Omental fat pad (tissue), 4 donors: ENCODE data around the gene LRWD1. TPM values are rescaled to one million over a fixed set of nuclear protein-coding genes. Genes with fewer than 3 reads are reported as not detected.

Experiments used
- ATAC-seq: fragments of 150-250 bp; one replicate; pipeline ENCODE4 v1.9.1; 2016; ENCODE audit warnings: mild to moderate bottlenecking, moderate library complexity; ENCODE audit not compliant: low FRiP score
- DNase-seq: peaks from one replicate; pipeline ENCODE4 v3.0.0-alpha.2; 2019; ENCODE audit warnings: low spot score
- total RNA-seq, 4 donors: library from RNA; depleted of rRNA; stranded (reverse); fragments of >200 nt; gene quantifications; one replicate each; pipeline ENCODE4 v1.1.0, GENCODE V29; 2016
- TF ChIP-seq, protein P1 (sequence below), 3 donors: fragments of 450-650 bp; IDR thresholded peaks; one replicate each; pipeline ENCODE4 v1.5.1; 2016 to 2017; ENCODE audit warnings: antibody characterized with exemption in 3 of 3, mild to moderate bottlenecking in 3 of 3, moderate library complexity in 2 of 3

The LRWD1 gene
- total RNA-seq, 4 donors from 2014 or later: 9.8 to 19.3 (median 11.4) TPM

DNA sequence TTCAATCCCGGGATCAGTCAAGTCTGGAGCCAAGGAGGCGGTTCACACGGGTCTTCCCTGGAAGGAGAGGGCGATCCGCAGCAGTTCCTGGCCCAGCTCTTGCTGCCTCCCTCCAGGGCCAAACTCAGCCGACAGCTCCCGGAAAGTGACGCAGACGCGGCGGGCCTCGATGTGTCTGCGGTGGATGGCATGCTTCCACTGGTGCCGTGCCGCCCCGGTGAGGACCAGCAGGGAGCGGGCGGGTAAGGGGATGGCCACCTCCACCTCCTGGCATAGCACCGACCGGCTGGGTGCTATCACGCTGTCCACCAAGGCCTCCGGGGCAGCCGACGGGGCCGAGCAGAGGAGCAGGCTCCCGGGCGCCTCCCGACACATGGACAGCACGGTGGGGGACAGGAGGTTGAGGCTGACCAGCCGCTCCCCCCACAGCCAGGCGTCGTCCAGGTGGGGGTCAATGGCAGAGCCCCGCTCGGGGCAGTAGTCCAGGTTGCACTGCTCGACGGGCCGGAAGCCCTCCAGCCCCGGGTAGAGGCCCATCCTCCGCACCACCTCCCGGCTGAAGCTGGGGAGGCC, 7.3 kb upstream of the LRWD1 start:
- ATAC-seq: no peak
- TF ChIP-seq, protein P1, sequence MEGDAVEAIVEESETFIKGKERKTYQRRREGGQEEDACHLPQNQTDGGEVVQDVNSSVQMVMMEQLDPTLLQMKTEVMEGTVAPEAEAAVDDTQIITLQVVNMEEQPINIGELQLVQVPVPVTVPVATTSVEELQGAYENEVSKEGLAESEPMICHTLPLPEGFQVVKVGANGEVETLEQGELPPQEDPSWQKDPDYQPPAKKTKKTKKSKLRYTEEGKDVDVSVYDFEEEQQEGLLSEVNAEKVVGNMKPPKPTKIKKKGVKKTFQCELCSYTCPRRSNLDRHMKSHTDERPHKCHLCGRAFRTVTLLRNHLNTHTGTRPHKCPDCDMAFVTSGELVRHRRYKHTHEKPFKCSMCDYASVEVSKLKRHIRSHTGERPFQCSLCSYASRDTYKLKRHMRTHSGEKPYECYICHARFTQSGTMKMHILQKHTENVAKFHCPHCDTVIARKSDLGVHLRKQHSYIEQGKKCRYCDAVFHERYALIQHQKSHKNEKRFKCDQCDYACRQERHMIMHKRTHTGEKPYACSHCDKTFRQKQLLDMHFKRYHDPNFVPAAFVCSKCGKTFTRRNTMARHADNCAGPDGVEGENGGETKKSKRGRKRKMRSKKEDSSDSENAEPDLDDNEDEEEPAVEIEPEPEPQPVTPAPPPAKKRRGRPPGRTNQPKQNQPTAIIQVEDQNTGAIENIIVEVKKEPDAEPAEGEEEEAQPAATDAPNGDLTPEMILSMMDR (IDR thresholded peaks at IDR 0.05): no peak
- DNase-seq: no peak

DNA sequence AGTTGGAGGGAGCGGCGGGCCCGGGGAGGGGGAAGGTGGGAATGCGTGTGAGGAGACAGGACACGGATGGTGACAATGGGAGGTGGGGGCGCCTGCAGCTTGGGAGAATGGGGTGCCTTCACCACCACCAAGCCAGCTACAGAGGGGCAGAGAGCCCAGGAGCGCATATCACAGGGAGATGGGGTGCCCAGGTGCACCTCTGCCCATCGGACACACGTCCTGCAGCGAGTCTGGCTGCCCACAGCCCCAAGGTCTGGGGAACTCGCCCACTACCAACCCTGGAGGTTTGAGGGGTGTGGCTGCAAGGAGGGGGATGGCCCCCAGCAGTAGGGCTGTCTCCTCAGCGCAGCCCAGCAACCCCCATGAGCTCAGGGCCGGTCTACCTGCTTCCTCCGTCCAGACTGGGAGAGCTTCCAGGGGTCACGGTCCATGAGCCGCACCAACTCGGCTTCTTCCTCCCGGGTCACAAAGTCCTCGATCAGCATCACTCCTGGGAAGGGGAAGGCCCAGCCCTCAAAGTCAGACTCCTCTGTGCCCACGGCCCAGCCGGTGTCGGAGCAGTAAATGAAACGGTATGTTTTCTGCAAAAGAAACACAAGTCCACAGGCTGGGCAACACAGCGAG, 5.5 kb upstream of the LRWD1 start:
- ATAC-seq: no peak
- DNase-seq: no peak
- TF ChIP-seq, protein P1 (IDR thresholded peaks at IDR 0.05): no peak

DNA sequence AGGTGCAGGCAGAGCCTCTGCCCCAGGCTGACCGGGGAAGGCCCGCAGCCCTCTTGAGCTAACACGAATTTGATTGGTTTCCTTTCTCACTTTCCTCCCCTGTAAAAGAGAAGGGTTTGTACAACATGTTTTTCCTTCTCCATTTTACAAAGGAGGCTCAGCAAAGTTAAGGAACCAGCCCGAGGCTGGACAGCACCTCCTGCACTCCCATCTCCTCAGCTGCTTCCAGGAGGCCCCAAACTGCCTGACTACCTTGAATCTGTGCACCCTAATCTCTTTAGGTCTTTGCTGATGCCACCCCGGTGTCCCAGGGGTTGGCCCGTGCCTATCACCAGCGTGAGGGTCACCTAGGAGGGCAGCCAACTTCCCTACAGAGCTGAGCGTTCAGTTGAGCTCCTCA, 4.3 kb upstream of the LRWD1 start:
- TF ChIP-seq, protein P1 (IDR thresholded peaks at IDR 0.05): no peak
- DNase-seq: no peak
- no peak for ATAC-seq

DNA sequence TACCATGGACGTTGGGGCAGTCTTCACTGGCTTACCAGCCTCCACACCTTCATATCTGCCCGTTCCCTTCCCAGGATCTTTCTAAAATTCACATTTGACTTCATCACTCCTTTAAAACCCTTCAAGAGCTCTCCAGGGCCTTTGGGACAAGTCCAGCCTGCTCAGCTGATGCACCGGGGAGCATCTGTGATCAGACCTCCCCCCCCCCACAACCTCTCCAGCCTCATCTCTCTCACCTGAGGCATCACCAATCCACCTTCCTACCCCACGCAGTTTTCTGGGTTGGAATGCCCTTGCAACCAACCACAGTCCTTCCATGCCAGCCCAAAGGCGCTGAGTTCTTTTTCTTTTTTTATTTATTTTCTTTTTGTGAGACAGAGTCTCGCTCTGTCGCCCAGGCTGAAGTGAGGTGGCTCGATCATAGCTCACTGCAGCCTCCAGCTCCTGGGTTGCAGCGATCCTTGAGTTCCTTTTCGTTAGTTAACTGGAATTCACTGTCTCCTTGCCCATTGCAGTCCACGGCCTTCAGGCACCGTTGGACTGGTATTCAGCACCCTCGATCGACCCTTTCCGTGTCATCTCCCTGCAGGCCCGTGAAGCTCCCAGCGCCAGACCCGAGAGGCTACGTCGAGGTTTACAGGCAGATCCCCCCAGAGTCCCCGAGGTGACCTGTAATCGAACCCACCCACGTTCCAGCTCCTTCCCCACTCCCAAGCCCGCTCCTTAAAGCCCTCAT, 775 bp upstream of the LRWD1 start:
- TF ChIP-seq, protein P1 (IDR thresholded peaks at IDR 0.05): no peak
- no peak for ATAC-seq
- DNase-seq: no peak

DNA sequence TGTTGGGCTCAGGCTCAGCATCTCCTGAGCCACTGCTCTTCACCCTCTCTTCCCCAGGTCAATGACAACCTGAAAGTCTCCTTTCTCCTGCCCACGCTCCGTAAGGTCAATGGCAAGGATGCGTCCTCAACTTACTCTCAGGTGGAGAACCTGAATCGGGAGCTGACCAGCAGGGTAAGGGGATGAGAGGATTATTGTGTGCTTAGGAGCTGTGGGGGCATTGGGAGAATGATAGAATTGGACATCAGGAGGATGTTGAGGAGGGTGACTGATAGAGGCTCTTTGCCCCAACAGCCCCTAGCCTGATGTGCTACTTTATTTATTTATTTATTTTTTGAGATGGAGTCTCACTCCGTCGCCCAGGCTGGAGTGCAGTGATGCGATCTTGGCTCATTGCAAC, 1.3 kb downstream of the LRWD1 start:
- TF ChIP-seq, protein P1 (IDR thresholded peaks at IDR 0.05): no peak
- DNase-seq (no peak), ATAC-seq (no peak)

DNA sequence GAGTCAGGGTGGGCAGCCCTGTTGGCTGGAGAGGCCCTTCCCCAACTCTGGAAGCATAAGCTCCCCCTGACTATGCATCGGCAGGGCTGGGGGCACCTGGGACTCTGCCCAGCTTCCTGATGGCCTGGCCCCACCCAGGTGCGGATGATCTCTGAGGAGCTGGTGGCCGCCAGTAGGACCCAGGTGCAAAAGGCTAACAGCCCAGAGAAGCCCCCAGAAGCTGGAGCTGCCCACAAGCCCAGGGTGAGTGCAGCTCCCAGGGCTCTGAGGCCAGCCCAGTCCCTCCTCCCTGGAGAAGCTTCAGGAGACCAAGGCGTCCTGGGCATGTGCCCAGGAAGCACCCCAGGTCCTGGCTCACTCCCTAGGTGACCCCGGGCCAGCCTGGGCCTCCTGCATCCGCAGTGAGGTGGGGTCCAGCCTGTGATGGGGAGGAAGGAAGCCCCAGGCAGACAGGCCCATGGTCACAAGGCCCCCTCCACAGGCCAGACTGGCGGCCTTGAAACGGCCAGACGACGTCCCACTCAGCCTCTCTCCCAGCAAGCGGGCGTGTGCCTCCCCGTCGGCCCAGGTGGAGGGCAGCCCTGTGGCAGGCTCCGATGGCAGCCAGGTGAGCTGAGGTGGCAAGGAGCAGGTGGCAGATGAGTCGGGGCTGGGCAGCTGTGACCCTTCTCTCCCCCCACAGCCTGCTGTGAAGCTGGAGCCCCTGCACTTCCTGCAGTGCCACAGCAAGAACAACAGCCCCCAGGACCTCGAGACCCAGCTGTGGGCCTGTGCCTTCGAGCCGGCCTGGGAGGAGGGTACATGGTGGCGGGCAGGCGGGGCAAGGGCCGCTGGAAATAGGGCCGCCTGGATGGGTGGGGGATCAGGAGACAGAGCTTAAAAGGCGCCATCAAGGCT, 3.0 kb downstream of the LRWD1 start:
- DNase-seq: no peak
- no peak for ATAC-seq

More for the DNA sequence above, 3.0 kb downstream of the LRWD1 start:
- TF ChIP-seq, protein P1 (IDR thresholded peaks at IDR 0.05): no peak
